Panc1 (cell line): ENCODE data around the gene C5orf46. TPM values are rescaled to one million over a fixed set of nuclear protein-coding genes. Genes with fewer than 3 reads are reported as not detected.

ENCODE experiments used
- ATAC-seq: fragments of 200-7000 bp; cut with Tn5 transposase; 2 replicates; pipeline ENCODE4 v1.9.1; 2020; ENCODE audit warnings: mild to moderate bottlenecking, moderate library complexity
- BruUV-seq: library from RNA; stranded (reverse); fragments of 400-500 nt; replicated peaks from 2 replicates; lab custom pipeline; 2021; lab: Mats Ljungman, UMichigan
- CTCF ChIA-PET: fragments of 300-600 bp; sonication (Branson Sonifier 250); formaldehyde crosslinking; loops from one replicate; lab custom pipeline; 2022; ENCODE audit warnings: antibody characterized with exemption; lab: Charles Lee
- POLR2A ChIA-PET: fragments of 300-600 bp; sonication (Branson Sonifier 250); formaldehyde crosslinking; loops from one replicate; lab custom pipeline; 2022; ENCODE audit warnings: antibody characterized with exemption; lab: Charles Lee
- DNase-seq: peaks from one replicate; pipeline ENCODE4 v3.0.0-alpha.2; 2010; ENCODE audit warnings: low read depth, low spot score
- H3K27ac ChIP-seq: 2 replicates; pipeline ENCODE4 v1.5.1; 2011; ENCODE audit warnings: mild to moderate bottlenecking, low read length, inconsistent platforms
- H3K27me3 ChIP-seq: fragments of 200-500 bp; sonication (Bioruptor generic); 2 replicates; pipeline ENCODE4 v1.6.0; 2014; ENCODE audit warnings: low read length, inconsistent platforms; ENCODE audit not compliant: control insufficient read depth, insufficient read depth
- H3K36me3 ChIP-seq: fragments of 200-500 bp; sonication (Bioruptor generic); 2 replicates; pipeline ENCODE4 v1.5.1; 2014; ENCODE audit warnings: inconsistent platforms, mild to moderate bottlenecking, low read length, moderate library complexity; ENCODE audit not compliant: control insufficient read depth, insufficient read depth
- H3K4me1 ChIP-seq: 2 replicates; pipeline ENCODE4 v1.5.1; 2011; ENCODE audit warnings: inconsistent platforms, mild to moderate bottlenecking, low read length, moderate library complexity; ENCODE audit not compliant: control insufficient read depth, insufficient read depth
- H3K4me3 ChIP-seq, 2 experiments: 2 replicates each; pipeline ENCODE4 v1.5.1; 2011 to 2012; ENCODE audit warnings: low read depth in 2 of 2, low read length in 2 of 2, mild to moderate bottlenecking in 2 of 2, inconsistent platforms in 1 of 2, moderate library complexity in 1 of 2
- H3K9me3 ChIP-seq: fragments of 200-500 bp; sonication (Bioruptor generic); 2 replicates; pipeline ENCODE4 v1.5.1; 2014; ENCODE audit warnings: low read depth, mild to moderate bottlenecking, inconsistent platforms, low read length, moderate library complexity; ENCODE audit not compliant: control insufficient read depth, insufficient read depth
- CTCF ChIP-seq: fragments of 450-650 bp; IDR thresholded peaks from 2 replicates; pipeline ENCODE4 v1.5.1; 2017; ENCODE audit warnings: mild to moderate bottlenecking
- POLR2AphosphoS5 ChIP-seq: IDR thresholded peaks from 2 replicates; pipeline ENCODE4 v1.6.1; 2012; ENCODE audit warnings: mild to moderate bottlenecking, low read depth, low read length, moderate library complexity
- REST ChIP-seq, 2 experiments: IDR thresholded peaks; 2 replicates each; pipeline ENCODE4 v1.6.1; 2011 to 2012; ENCODE audit warnings: low read depth in 2 of 2, control low read depth in 1 of 2, low read length in 1 of 2, mild to moderate bottlenecking in 1 of 2, moderate library complexity in 1 of 2; ENCODE audit not compliant: insufficient read depth in 1 of 2
- SIN3A ChIP-seq: IDR thresholded peaks from 2 replicates; pipeline ENCODE4 v1.6.1; 2012; ENCODE audit warnings: low read depth, mild to moderate bottlenecking, low read length, moderate library complexity, borderline replicate concordance; ENCODE audit not compliant: insufficient read depth
- TCF7L2 ChIP-seq: IDR thresholded peaks from 2 replicates; pipeline ENCODE4 v1.6.1; 2011; ENCODE audit warnings: mild to moderate bottlenecking, low read depth, low read length, inconsistent platforms
- in situ Hi-C: cut with HindIII; loops from 2 replicates; pipeline ENCODE4 v1.10.0; 2016; ENCODE audit warnings: low sequenced_read_pairs, low pct_unique_long_range_greater_than_20kb
- intact Hi-C: fragments of 100-400 bp; cut with micrococcal nuclease; formaldehyde crosslinking; loops from one replicate; pipeline ENCODE4 v1.10.0; 2022; ENCODE audit not compliant: unreplicated experiment
- total RNA-seq: library from RNA; stranded (reverse); gene quantifications from one replicate; pipeline ENCODE4 v1.2.1, GENCODE V29; 2021; ENCODE audit not compliant: unreplicated experiment

Gene C5orf46
- total RNA-seq, 1 experiment from 2014 or later = not detected

GRCh38 chr5:147887930-147888329, 18.4 kb downstream of the C5orf46 start:
- intact Hi-C loops (loop anchor here (1.0 kb wide), 1 partner anchor 47 kb away; no protein-coding TSS in a partner anchor), in situ Hi-C loops (no loop called here)
- ChIA-PET CTCF (no interaction called here), POLR2A (no interaction called here)
- ATAC-seq = no peak
- no TSS peak for BruUV-seq
- H3K4me3 ChIP-seq = no peak overlapping the region
- H3K4me1 ChIP-seq = no peaks in the 10 kb centered on the region
- H3K27ac ChIP-seq = no peak overlapping the region
- H3K27me3 ChIP-seq = no peaks in the 10 kb centered on the region
- no peaks in the 10 kb centered on the region for H3K36me3 ChIP-seq
- no peak for TF ChIP-seq POLR2AphosphoS5
- no peak for TF ChIP-seq CTCF
- no peak for TF ChIP-seq TCF7L2
- no peak for TF ChIP-seq REST (IDR thresholded peaks at IDR 0.05; ENCODE audit: insufficient read depth in 1 of 2, low read depth in 2 of 2, low read length in 1 of 2)
- no peak for TF ChIP-seq SIN3A
- H3K9me3 ChIP-seq = no peaks in the 10 kb centered on the region
- DNase-seq = no peak

- in situ Hi-C loops = no loop called here
- Histone ChIP-seq H3K9me3 (no peaks in the 10 kb centered on the region), H3K4me1 (no peaks in the 10 kb centered on the region), H3K4me3 (no peak overlapping the region), H3K36me3 (no peaks in the 10 kb centered on the region), H3K27ac (no peak overlapping the region), H3K27me3 (no peaks in the 10 kb centered on the region)
- TF ChIP-seq POLR2AphosphoS5 (no peak), CTCF (peak; percentile 63; the same call in 1 of the 2 replicates)
- DNase-seq = no peak
- intact Hi-C loops = loop anchor here (1.0 kb wide), 1 partner anchor 48 kb away; no protein-coding TSS in a partner anchor
- POLR2A ChIA-PET = no interaction called here
- CTCF ChIA-PET = no interaction called here
- ATAC-seq = no peak
- BruUV-seq = no TSS peak
Measured at GRCh38 chr5:147887026-147887627, 19.2 kb downstream of the C5orf46 start.
